IMR-90 (cell line): ENCODE data around the gene DOLPP1.

ENCODE experiments used
- CEBPB ChIP-seq: IDR thresholded peaks from 2 replicates; pipeline ENCODE4 v1.6.1; 2012; ENCODE audit warnings: low read depth, low read length, improper control_type of control experiment
- CHD1 ChIP-seq: IDR thresholded peaks from 2 replicates; pipeline ENCODE4 v1.6.1; 2012; ENCODE audit warnings: low read depth, low read length, improper control_type of control experiment
- ELK1 ChIP-seq: fragments of 150-350 bp; IDR thresholded peaks from 2 replicates; pipeline ENCODE4 v1.6.1; 2016; ENCODE audit warnings: low read depth, mild to moderate bottlenecking, low read length, moderate library complexity, borderline replicate concordance
- MAFK ChIP-seq: IDR thresholded peaks from 2 replicates; pipeline ENCODE4 v1.6.1; 2012; ENCODE audit warnings: low read depth, low read length, improper control_type of control experiment
- MAZ ChIP-seq: IDR thresholded peaks from 2 replicates; pipeline ENCODE4 v1.6.1; 2012; ENCODE audit warnings: low read depth, mild to moderate bottlenecking, low read length, improper control_type of control experiment, moderate library complexity, borderline replicate concordance
- NFE2L2 ChIP-seq: fragments of 150-350 bp; IDR thresholded peaks from 2 replicates; pipeline ENCODE4 v1.6.1; 2016; ENCODE audit warnings: low read depth, mild to moderate bottlenecking, low read length
- POLR2A ChIP-seq: IDR thresholded peaks from 2 replicates; pipeline ENCODE4 v1.6.1; 2012; ENCODE audit warnings: mild to moderate bottlenecking, low read depth, low read length
- RCOR1 ChIP-seq: IDR thresholded peaks from 2 replicates; pipeline ENCODE4 v1.6.1; 2012; ENCODE audit warnings: mild to moderate bottlenecking, low read length, improper control_type of control experiment; ENCODE audit not compliant: insufficient replicate concordance
- RFX5 ChIP-seq: IDR thresholded peaks from 2 replicates; pipeline ENCODE4 v1.8.0; 2012; ENCODE audit warnings: low read depth, mild to moderate bottlenecking, low read length, moderate library complexity
- SMC3 ChIP-seq: fragments of 150-350 bp; IDR thresholded peaks from 2 replicates; pipeline ENCODE4 v1.6.1; 2016; ENCODE audit warnings: low read depth, mild to moderate bottlenecking, antibody characterized with exemption, low read length, moderate library complexity
- TF ChIP-seq, protein P1 (sequence below): conservative IDR thresholded peaks from 2 replicates; pipeline ENCODE4 v1.5.1; 2012; ENCODE audit warnings: mild to moderate bottlenecking, low read depth, low read length, improper control_type of control experiment
- TF ChIP-seq, protein P2 (sequence below): fragments of 150-350 bp; IDR thresholded peaks from 2 replicates; pipeline ENCODE4 v1.6.1; 2017; ENCODE audit warnings: mild to moderate bottlenecking, antibody characterized with exemption, low read length, low read depth

GRCh38 chr9:129075996-129076639 lies 4.8 kb upstream of the DOLPP1 start:
- TF ChIP-seq, protein P1, sequence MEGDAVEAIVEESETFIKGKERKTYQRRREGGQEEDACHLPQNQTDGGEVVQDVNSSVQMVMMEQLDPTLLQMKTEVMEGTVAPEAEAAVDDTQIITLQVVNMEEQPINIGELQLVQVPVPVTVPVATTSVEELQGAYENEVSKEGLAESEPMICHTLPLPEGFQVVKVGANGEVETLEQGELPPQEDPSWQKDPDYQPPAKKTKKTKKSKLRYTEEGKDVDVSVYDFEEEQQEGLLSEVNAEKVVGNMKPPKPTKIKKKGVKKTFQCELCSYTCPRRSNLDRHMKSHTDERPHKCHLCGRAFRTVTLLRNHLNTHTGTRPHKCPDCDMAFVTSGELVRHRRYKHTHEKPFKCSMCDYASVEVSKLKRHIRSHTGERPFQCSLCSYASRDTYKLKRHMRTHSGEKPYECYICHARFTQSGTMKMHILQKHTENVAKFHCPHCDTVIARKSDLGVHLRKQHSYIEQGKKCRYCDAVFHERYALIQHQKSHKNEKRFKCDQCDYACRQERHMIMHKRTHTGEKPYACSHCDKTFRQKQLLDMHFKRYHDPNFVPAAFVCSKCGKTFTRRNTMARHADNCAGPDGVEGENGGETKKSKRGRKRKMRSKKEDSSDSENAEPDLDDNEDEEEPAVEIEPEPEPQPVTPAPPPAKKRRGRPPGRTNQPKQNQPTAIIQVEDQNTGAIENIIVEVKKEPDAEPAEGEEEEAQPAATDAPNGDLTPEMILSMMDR: no peak
- no peak for TF ChIP-seq CEBPB
- TF ChIP-seq, protein P2, sequence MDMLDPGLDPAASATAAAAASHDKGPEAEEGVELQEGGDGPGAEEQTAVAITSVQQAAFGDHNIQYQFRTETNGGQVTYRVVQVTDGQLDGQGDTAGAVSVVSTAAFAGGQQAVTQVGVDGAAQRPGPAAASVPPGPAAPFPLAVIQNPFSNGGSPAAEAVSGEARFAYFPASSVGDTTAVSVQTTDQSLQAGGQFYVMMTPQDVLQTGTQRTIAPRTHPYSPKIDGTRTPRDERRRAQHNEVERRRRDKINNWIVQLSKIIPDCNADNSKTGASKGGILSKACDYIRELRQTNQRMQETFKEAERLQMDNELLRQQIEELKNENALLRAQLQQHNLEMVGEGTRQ: no peak
- no peak for TF ChIP-seq POLR2A
- TF ChIP-seq MAFK: no peak
- TF ChIP-seq NFE2L2: no peak
- no peak for TF ChIP-seq CHD1
- no peak for TF ChIP-seq SMC3
- no peak for TF ChIP-seq MAZ
- TF ChIP-seq RFX5: no peak
- TF ChIP-seq ELK1: no peak
- TF ChIP-seq RCOR1: no peak
